Hindlimb muscle (tissue), 1 donor: ENCODE measurements around the gene PRICKLE1. TPM values are rescaled to one million over a fixed set of nuclear protein-coding genes. Genes with fewer than 3 reads are reported as not detected.
"Not testable (repeated sequence)": the region's sequence is repeated elsewhere in the genome, so short reads cannot be mapped to it uniquely, and the experiment has no call there.

Experiments
- DNase-seq: peaks from one replicate; pipeline ENCODE4 v3.0.0-alpha.2; 2013
- polyA plus RNA-seq: library from polyadenylated mRNA; unstranded; fragments of 120-200 nt; gene quantifications from one replicate; pipeline ENCODE4 v1.2.1, GENCODE V29; 2013; ENCODE audit not compliant: insufficient read length

PRICKLE1 gene
- polyA plus RNA-seq, 1 donor, result 29.3 TPM

DNA sequence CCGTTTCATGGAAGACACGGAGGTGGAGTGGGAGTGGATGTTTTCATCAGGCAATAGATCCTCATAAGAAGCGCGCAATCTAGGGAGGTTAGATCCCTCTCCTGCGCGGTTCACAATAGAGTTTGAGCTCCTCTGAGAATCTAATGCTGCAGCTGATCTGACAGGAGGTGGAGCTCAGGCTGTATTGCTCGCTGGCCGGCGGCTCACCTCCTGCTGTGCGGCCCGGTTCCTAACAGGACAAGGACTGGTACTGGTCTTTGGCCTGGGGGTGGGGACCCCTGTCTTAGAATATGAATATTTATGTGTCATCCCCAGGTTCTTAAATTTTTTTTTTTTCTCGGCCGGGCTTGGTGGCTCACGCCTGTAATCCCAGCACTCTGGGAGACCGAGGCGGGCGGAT, 36.7 kb downstream of the PRICKLE1 start:
- DNase-seq, result no peak

DNA sequence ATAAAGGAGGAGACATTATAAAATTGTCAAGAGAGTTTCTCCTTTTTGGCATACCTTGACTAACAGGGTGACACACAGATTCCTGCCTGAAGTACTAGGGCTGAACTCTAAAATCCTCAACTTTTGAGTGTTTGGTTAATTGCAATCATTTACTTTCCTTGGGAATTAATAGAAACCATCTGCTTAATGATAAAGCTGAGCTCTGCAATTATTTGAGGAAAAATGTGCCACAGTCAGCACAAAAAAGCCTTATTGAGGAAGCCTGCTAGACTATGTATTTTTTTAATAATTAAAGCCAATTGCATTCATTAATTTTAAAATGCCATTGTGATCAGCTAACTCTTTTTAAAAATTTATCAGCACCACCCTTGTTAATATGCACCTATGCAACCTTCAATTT, 38.7 kb downstream of the PRICKLE1 start:
- no peak for DNase-seq

DNA sequence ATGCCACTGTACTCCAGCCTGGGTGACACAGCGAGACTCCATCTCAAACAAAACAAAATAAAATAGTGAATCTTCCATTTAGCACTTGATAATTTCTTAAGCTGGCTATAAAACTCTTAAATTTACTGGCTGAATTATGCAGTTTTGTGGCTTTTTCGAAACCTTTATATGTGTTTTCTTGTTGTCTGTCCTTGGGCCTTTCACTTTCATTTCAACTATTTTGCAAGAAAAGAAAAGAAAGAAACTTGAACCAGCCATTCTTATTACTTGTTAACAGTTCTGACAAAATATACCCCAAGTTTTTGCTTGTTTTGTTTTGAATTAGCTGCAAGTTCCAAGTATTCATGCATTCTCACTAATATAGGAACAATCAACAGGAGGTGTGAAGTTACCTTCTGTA, 42.8 kb downstream of the PRICKLE1 start:
- DNase-seq, result no peak

DNA sequence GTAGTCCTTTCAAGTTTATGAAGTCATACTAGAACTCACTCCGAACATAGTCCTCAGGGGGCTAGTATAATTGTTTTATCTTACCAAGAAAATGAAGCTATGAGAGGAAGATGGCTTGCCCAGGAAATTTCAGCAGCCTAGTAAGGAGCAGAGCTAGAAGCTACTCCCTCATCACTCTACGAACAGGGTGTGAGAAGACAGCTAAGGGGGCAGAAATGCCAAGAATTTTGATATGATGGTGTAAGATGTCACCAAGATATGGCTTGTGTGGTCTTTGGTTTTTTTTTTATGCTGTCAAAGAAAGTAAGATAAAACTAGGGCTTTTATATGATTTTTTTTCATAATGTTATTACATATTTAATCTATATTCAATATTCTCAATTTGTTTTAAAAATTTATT, 47.6 kb downstream of the PRICKLE1 start:
- DNase-seq, result no peak

DNA sequence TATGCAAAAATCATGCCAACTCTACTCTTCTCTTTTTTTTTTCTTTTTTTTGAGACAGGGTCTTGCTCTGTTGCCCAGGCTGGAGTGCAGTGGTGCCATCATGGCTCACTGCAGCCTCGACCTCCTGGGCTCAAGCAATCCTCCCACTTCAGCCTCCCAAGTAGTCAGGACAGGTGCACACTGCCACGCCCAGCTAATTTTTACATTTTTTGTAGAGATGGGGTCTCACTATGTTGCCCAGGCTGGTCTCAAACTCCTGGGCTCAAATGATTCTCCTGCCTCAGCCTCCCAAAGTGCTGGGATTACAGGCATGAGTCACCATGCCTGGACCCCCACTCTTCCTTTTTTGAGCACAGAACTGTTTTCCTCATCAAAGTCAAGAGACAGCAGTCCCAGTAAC, 48.2 kb downstream of the PRICKLE1 start:
- not testable (repeated sequence) for DNase-seq

DNA sequence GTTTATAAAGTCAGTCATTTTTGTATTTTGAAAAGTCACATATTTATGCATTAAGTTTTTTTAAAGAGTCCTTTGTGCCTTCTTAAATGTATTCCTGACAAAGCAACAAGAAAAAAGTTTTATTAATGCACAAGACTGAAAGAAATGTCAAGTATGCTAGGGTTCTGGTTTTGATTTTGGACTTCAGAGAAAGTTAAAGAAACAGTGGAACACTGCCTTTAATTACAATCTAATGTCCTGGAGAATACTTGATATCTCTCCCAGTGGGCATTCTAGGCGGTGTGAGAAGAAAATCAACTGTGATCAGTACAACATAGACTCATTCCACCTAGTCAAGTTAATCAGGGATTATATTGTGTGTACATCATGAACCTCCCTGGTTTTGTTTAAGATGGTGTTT, 49.9 kb downstream of the PRICKLE1 start:
- DNase-seq, result no peak

DNA sequence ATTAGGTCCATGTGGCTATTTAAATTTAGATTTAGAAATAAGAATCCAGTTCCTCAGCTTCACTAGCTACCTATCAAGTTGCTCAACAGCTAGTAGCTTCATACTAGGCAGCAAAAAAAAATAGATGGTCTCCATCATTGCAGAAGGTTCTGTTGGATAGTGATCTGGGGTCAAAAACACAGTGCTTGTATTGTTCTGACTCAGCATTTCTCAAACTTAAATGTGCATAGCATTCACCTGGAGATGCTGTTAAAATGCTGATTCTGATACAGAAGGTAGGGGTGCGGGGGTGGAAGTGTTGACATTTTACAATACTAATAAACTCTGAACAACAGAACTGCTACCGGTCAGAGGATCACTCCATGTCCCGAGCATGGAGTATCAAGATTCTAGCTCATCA, 51.3 kb downstream of the PRICKLE1 start:
- no peak for DNase-seq

DNA sequence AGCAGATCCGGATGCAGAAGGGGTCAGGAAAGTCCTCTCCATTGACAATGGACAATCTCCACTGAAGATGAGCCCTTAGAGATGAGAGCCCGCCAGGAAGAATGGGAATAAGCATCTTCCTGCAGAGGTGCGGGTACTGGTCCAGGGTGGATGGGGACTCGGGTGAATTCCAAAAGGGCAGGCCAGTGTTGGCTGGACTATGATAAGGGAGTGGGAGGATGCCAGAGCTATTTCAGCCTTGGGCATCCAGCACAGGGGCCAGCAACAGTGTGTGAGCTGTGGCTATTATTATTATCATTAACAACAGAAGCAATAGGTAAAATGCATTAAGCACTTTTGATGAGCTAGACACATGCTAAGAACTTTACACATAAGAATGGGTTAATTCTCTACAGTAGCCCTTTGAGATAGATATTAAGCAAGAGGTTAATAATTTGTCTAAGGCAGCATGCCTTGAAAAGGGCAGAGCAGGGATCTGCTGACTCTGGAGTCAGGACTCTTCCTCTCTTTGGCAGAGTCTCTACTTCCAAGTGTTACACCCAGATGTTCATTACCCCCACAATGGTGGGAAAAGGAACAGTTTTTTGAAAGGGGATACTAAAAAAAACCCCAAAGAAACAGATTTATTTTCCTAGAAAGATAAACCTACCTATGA, 55.2 kb downstream of the PRICKLE1 start:
- no peak for DNase-seq

DNA sequence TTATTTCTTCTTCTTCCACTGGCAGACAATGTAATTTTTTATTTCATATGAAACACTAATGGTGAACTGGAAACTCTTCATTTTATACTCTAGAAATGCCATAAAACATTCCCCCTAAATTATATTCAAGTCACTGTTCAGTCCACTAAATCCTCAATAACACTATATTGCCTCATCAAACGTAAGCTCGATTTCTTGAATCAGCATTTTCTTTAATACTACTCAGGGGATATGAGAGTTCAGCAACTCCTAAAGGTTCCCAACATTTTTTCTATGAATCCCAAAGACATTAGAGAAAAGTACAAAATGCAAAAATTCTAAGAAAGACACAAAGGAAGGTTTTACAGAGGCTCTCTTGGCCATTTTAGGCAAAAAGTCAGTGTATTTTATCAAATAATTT, 59.3 kb downstream of the PRICKLE1 start:
- DNase-seq, result no peak

DNA sequence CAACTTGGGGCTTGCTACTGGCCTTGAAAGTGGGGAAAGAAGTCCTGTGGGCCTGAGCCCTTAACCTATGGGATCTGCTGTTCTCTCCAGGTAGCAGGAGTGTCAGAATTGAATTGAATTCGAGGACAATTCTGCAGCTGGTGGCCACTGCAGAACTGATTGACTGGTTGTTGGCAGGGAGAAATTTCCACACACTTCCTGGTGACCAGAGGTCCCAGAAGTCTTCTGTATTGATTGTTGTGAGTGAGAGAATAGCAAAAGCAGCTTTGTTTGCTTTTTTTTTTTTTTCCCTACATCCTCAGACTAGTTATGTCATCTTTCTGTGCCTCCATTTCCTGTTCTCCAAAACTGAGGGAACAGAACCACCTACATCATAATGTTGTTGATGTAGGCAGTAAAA, 64.1 kb downstream of the PRICKLE1 start:
- no peak for DNase-seq

DNA sequence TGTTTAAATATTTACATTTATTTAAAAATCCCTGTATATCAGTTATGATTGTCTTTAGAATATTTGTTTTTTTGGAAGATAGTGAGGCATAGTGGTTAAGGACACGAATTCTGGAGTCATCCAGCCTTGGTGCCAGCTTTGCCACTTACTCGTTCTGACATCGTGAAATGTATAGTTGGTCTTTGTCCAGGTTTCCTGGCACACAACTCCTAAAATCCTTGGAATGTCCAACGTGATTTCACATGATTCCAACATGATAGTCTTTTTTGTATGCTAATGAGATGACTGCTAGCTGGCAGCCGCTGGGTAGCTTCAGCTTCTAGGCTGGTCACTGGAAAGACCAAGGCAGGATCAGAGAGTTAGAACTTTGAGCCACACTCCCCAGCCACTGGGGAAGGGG, 64.8 kb downstream of the PRICKLE1 start:
- no peak for DNase-seq

DNA sequence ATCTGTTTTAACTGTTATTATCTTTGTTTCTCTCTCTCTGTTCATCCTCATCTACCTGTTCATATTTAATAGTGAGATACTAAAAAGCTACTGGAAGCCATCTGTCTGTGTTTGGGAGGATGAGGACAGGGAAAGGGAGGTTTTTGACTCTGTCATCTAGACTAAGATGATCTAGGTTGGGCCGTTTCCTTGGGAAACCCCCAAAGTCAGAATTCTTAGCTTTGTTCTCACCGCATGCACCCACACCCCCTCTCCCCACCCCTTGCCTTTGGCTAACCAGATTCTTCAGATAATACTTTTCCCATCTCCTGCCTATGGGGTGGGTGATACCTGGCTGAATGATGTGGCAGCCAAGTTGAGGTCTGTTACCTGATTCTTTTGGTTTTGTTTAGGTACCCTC, 73.0 kb downstream of the PRICKLE1 start:
- no peak for DNase-seq

DNA sequence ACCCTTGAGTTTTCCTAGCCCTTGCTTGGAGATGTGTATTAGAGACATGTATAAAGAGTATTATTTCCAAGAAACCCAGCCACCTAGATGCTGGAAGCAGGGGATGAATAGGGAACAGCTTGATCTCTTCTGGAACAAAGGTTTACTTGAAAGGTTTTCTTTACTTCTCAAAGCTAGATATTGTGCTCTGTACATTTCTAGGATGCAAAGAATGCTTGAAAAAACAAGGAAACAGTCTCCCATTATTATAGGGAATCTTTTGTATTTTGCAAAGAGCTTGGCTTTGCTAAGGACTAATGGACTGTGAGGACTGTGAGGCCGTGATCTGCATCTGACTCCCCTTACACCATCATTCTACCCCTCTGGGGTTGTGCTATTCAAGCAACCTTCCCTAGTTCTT, 77.9 kb downstream of the PRICKLE1 start:
- no peak for DNase-seq

DNA sequence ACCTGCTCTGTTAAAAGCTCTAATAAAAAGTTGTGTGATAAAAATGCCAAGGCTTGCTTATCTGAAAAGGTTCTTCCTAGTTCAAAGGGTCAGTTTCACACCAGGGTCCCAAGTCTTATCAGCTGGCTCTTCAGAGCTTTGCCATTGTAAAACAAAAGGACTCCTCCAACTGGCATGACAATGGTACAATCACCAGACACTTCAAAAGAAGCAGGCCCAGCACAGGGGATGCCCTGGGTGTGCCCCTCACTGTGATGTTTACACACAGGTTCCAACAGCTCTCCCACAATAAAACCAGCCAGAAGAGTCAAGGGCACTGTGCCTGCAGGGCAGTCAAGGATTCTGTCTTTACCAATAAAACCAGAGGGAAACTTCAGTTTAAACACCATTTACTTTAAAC, 78.7 kb downstream of the PRICKLE1 start:
- no peak for DNase-seq

DNA sequence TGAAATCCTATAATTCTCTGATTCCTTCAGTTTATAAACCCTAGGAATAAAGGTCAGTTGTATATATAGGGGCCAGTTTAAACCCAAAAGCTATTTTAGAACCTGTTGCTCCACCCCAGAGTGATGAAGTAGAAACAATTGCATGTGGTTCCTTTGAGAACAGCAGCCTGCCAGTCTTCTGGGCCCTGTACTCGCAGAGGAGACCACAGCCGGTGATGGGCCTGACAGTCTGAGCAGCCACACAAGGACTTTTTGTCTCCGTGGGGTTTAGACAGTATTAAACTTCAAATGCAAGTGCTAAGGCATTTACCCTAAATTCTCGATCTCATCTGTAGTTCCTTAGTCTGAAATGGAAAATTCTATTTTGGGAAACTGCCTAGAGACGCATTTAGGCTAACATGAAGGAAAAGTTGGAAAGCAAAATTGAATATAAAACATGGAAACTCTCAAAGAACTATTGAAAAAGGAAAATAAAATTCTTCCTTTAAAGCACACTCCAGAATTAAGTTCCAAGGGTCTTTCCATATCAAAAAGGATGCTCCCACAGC, 80.6 kb downstream of the PRICKLE1 start:
- DNase-seq, result peak; percentile 80

DNA sequence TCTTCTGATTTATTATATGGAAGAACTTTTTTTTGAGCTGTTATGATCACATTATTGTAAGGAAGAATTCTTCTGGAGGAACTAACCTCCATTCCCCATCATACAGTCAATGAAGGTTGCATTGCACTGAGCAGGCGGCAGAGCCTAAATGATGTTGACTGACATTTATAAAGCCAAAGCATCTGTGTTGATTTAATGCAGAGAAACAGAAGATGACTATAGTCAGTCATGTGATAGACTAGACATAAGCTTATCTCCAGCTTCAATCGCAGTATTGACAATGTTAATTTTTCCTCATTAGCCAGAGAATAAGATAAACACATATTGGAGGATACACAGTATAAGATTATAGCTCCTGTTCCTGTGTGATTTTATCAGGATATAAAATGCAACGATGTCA, 82.0 kb downstream of the PRICKLE1 start:
- DNase-seq, result no peak

DNA sequence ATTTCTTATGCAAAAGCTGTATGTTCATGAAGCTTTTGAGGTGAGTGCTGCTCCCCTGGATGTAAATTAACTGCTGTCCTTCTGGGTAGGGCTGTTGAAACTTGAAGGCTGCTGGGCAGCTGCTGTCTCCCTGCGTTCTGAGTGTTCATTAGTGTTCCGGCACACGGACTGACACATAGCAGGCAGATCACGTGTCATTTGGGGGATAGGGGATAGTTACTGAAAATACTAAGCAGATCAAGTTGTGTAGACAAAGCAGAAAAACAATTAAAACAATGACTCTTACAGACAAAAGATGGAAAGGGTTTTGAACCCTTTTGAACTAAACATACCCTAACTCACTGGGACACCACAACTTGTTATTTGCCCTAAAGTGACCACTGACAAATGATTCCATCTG, 82.5 kb downstream of the PRICKLE1 start:
- no peak for DNase-seq

DNA sequence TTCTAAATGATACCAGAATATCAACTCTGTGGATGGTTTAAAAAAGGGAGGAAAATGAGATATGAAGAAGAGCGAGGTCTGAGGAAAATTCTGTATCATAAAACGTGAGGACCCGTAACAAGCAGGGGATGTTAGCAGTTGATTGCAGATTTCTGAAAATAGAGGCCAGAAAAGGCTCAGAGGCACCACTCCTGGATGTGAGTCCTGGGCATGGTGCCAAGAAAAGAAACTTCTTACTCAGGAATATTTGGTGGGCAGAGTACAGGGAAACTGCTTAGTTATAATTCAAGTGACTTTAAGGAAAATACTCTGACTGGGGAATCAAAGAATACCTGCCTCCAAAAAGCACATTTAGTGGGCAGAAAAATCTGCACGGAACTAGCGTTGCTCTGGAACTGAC, 85.5 kb downstream of the PRICKLE1 start:
- no peak for DNase-seq

DNA sequence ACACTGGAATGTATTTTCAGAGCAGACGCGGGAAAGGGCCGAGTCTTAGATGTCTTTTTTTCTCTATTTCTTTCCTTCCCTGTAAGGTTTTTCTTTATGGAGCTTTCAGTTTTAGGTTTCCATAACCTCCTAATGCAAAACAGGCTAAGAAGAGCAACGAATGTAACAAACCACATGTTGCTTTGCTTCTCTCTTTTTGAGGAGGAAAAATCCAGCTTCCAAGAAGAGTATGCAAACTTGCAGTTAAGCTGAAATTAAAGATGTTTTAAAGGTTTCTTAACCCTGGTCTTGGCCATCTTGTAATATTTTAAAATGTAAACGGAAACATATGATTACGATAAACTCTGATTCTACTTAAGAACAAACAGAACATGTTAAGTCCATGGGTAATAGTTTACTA, 86.9 kb downstream of the PRICKLE1 start:
- no peak for DNase-seq

DNA sequence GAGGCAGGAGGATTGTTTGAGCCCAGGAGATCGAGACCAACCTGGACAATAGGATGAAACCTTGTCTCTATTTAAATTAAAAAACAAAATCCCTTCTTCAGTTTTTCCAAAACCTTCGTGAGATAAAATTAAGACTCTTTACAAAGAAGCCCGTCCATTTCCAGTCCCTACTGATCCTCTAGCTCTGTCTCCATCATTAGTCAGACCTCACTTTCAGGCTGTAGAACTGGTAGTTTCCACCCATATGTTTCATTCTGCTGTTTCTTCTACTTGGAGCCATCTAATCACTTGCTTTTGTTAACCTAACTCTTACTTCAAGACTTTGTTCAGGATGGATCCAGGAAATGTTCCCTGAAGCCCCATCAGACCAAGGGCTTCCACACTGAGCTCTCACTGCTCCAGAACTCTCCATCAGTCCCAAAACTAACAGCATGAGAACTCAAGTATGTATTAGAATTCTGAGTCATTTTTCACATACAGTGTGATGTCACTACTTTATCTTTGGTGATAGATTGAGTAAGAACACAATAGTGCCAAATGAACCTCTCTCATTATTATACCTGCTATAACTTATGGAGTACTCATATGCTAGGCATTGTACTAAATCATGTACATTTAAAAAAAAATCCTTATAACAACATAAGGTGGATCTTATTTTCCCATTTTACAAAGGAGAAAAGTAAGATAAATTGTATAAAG, 90.8 kb downstream of the PRICKLE1 start:
- no peak for DNase-seq

DNA sequence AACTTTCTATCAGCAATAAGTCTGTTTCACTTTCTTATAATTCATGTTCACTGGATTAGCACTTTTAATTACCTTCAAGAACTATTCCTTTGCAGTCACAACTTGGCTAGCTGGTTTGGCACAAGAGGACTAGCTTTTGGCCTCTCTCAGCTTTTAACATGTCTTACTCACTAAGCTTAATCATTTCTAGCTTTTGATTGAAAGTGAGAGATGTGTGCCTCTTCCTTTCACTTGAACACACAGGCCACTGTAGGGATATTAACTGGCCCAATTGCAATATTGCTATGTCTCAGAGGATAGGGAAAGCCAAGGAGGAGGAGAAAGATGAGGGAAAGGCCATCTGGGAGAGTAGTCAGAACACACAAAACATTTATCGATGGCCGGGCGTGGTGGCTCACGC, 92.7 kb downstream of the PRICKLE1 start:
- DNase-seq, result no peak

DNA sequence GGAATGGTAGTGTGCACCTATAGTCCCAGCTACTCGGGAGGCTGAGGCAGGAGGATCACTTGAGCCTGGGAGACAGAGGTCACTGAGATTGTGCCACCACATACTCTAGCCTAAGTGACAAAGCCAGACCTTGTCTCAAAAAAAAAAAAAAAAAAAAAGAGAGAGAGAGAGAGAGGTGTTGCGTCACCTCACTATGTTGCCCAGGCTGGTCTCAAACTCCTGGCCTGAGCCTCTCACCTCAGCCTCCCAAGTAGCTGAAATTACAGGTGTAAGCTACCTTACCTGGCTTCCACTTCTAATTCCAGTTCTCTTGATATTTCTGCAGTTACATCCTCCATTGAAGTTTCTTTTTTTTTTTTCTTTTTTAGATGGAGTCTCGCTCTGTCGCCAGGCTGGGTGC, 94.3 kb downstream of the PRICKLE1 start:
- DNase-seq, result no peak

DNA sequence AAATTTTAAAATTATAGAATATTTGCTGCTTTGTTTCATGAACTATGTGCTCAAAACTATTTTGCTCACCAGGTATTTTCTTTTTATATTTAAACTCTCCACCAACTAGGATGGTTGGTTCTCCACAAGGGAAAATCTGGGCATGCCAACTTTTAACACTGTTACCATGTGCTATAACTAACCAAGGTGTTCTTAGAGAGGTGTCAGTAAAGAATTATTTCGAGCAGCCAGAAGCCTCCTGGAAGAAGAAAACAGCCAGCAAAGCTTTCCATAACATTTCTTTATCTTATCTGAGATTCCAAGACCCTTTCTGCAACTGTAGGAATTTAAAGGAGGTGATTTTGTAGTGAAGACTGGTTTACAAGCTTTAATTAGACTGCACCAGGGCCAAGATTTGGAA, 97.3 kb downstream of the PRICKLE1 start:
- no peak for DNase-seq

DNA sequence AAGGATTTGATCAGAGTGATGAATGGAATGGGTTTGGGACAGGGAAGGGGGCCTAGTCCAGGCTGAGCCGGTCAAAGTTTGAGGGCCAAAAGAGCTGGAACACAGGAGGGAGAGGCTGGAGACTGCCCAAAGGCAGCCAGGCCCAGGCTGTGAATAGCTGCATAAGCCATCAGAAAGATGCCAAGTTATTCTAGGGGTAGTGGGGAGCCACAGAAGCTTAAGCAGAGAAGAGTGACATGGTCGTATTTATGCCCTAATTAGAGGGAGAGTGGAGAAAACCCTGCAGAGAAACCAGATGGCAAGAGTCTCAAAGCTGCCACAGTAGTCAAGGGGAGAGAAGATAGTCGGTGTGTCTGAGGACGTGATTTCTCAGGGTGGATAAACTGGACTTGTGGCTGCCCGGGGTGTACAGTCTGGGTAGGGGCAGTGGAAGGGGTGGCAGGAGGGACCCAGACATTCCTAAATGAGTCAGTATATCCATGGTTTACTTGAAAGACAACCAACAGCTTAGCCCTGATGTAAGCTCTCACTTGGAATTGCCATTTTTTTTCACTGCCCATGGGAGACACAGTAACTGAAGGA, 99.2 kb downstream of the PRICKLE1 start:
- no peak for DNase-seq
